NB4 (cell line): ENCODE measurements around the gene ST8SIA2.

ENCODE experiments used
- TF ChIP-seq, protein P1 (sequence below): IDR thresholded peaks from one replicate; pipeline ENCODE4 v1.5.1; 2012; ENCODE audit warnings: low read depth, low read length
- TF ChIP-seq, protein P2 (sequence below): IDR thresholded peaks from 2 replicates; pipeline ENCODE4 v1.6.1; 2011; ENCODE audit warnings: low read depth, low read length

DNA sequence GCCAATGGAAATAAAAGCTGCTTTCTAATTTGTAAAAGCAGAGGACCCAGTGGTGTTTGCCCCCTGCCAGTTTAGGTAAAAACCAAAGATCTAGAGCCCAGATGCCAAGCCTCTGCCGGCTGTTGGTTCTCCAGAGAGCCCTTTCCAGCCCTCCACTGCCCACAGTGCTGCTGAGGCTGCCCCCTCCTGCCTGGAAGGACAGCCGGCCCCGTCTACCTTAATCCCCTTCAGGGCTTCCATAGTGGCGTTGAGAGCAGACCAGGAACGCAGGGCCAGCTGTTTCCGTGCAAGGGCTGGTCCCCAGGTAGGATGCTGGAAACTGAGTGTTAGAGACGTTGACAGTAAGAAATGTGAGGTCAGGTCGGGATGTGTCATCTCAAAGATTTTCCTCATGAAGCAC lies 6.9 kb downstream of the ST8SIA2 start:
- TF ChIP-seq, protein P1, sequence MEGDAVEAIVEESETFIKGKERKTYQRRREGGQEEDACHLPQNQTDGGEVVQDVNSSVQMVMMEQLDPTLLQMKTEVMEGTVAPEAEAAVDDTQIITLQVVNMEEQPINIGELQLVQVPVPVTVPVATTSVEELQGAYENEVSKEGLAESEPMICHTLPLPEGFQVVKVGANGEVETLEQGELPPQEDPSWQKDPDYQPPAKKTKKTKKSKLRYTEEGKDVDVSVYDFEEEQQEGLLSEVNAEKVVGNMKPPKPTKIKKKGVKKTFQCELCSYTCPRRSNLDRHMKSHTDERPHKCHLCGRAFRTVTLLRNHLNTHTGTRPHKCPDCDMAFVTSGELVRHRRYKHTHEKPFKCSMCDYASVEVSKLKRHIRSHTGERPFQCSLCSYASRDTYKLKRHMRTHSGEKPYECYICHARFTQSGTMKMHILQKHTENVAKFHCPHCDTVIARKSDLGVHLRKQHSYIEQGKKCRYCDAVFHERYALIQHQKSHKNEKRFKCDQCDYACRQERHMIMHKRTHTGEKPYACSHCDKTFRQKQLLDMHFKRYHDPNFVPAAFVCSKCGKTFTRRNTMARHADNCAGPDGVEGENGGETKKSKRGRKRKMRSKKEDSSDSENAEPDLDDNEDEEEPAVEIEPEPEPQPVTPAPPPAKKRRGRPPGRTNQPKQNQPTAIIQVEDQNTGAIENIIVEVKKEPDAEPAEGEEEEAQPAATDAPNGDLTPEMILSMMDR: no peak
- TF ChIP-seq, protein P2, sequence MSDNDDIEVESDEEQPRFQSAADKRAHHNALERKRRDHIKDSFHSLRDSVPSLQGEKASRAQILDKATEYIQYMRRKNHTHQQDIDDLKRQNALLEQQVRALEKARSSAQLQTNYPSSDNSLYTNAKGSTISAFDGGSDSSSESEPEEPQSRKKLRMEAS: no peak
